Activated CD4-positive, alpha-beta T cell treated with anti-CD3 and anti-CD28 coated beads, Interleukin-2, amount 10 ng/mL, durations not matched to agents 24 days and 14 days (primary cell): ENCODE data around the gene HECA. TPM values are rescaled to one million over a fixed set of nuclear protein-coding genes. Genes with fewer than 3 reads are reported as not detected.
"Not testable (repeated sequence)": the region's sequence is repeated elsewhere in the genome, so short reads cannot be mapped to it uniquely, and the experiment has no call there.

Experiments
- DNase-seq: peaks from one replicate; pipeline ENCODE4 v3.0.0; 2022
- H3K27ac Mint-ChIP-seq: one replicate; pipeline ENCODE4 v1.8.0; 2022; ENCODE audit warnings: mild to moderate bottlenecking, mixed read lengths
- H3K27me3 Mint-ChIP-seq: one replicate; pipeline ENCODE4 v1.8.0; 2022; ENCODE audit warnings: mixed read lengths
- H3K36me3 Mint-ChIP-seq: one replicate; pipeline ENCODE4 v1.8.0; 2022; ENCODE audit warnings: low read depth, mild to moderate bottlenecking, mixed read lengths
- H3K4me1 Mint-ChIP-seq: one replicate; pipeline ENCODE4 v1.8.0; 2021; ENCODE audit warnings: mixed read lengths
- H3K4me3 Mint-ChIP-seq: one replicate; pipeline ENCODE4 v1.8.0; 2022; ENCODE audit warnings: mild to moderate bottlenecking, moderate library complexity, mixed read lengths
- H3K9me3 Mint-ChIP-seq: one replicate; pipeline ENCODE4 v1.8.0; 2021; ENCODE audit warnings: mixed read lengths
- intact Hi-C: fragments of 100-400 bp; cut with micrococcal nuclease; formaldehyde crosslinking; loops from one replicate; pipeline ENCODE4 v1.15.1; 2023
- total RNA-seq: library from RNA; stranded (reverse); gene quantifications from 2 replicates; pipeline ENCODE4 v1.2.3, GENCODE V29; 2022

Gene HECA
- total RNA-seq, 1 donor from 2014 or later = 47.7 TPM

- H3K27ac Mint-ChIP-seq = peak overlapping the region; percentile 16
- H3K4me1 Mint-ChIP-seq = peaks cover 65% of the 10 kb centered on the region
- intact Hi-C loops = no loop called here
- H3K9me3 Mint-ChIP-seq = peaks cover 4% of the 10 kb centered on the region
- DNase-seq = no peak
- no peak overlapping the region for H3K4me3 Mint-ChIP-seq
- H3K27me3 Mint-ChIP-seq = no peaks in the 10 kb centered on the region
- H3K36me3 Mint-ChIP-seq = peaks cover 26% of the 10 kb centered on the region
Measured at GRCh38 chr6:139156102-139156501, 21.2 kb downstream of the HECA start.

GRCh38 chr6:139156551-139156950, 21.7 kb downstream of the HECA start:
- Mint-ChIP-seq H3K9me3 (peaks cover 4% of the 10 kb centered on the region), H3K4me3 (no peak overlapping the region), H3K27ac (peak overlapping the region; percentile 16), H3K4me1 (peaks cover 65% of the 10 kb centered on the region), H3K27me3 (no peaks in the 10 kb centered on the region), H3K36me3 (peaks cover 26% of the 10 kb centered on the region)
- no peak for DNase-seq
- intact Hi-C loops = no loop called here

GRCh38 chr6:139157086-139157485, 22.2 kb downstream of the HECA start:
- Mint-ChIP-seq H3K4me1 (peaks cover 65% of the 10 kb centered on the region), H3K36me3 (peaks cover 29% of the 10 kb centered on the region), H3K27ac (peak overlapping the region; percentile 68)
- H3K27me3 Mint-ChIP-seq, intact Hi-C loops, H3K9me3 Mint-ChIP-seq, H3K4me3 Mint-ChIP-seq, DNase-seq: not testable (repeated sequence)

- H3K9me3 Mint-ChIP-seq = peaks cover 4% of the 10 kb centered on the region
- H3K36me3 Mint-ChIP-seq = peaks cover 36% of the 10 kb centered on the region
- no peak overlapping the region for H3K4me3 Mint-ChIP-seq
- peak overlapping the region; percentile 98 for H3K27ac Mint-ChIP-seq
- H3K4me1 Mint-ChIP-seq = peaks cover 74% of the 10 kb centered on the region
- intact Hi-C loops = no loop called here
- DNase-seq = no peak
- H3K27me3 Mint-ChIP-seq = no peaks in the 10 kb centered on the region
Measured at GRCh38 chr6:139159016-139159415, 24.1 kb downstream of the HECA start.

- DNase-seq = peak; percentile 94
- H3K4me1 Mint-ChIP-seq = peaks cover 71% of the 10 kb centered on the region
- intact Hi-C loops = loop anchor here (1.0 to 5.0 kb wide), 7 partner anchors 9 to 134 kb away; partner anchors contain the start of genes ABRACL and TXLNB
- H3K9me3 Mint-ChIP-seq = peaks cover 4% of the 10 kb centered on the region
- H3K27me3 Mint-ChIP-seq = no peaks in the 10 kb centered on the region
- H3K27ac Mint-ChIP-seq = peak overlapping the region; percentile 98
- peaks cover 36% of the 10 kb centered on the region for H3K36me3 Mint-ChIP-seq
- H3K4me3 Mint-ChIP-seq = peak overlapping the region; percentile 80
Measured at GRCh38 chr6:139161169-139161568, 26.3 kb downstream of the HECA start.

GRCh38 chr6:139161817-139162284, 27.0 kb downstream of the HECA start:
- peak; percentile 91 for DNase-seq
- Mint-ChIP-seq H3K4me3 (peak overlapping the region; percentile 80), H3K27me3 (no peaks in the 10 kb centered on the region), H3K27ac (peak overlapping the region; percentile 98), H3K36me3 (peaks cover 32% of the 10 kb centered on the region), H3K9me3 (peaks cover 4% of the 10 kb centered on the region), H3K4me1 (peaks cover 66% of the 10 kb centered on the region)
- intact Hi-C loops = loop anchor here (1.0 to 5.0 kb wide), 8 partner anchors 8 to 135 kb away; partner anchors contain the start of genes ABRACL and TXLNB

- H3K4me1 Mint-ChIP-seq = peaks cover 68% of the 10 kb centered on the region
- no peaks in the 10 kb centered on the region for H3K27me3 Mint-ChIP-seq
- DNase-seq = peak; percentile 74
- peak overlapping the region; percentile 61 for H3K27ac Mint-ChIP-seq
- H3K9me3 Mint-ChIP-seq = no peaks in the 10 kb centered on the region
- intact Hi-C loops = loop anchor here (5.0 kb wide), 1 partner anchor 137 kb away; the partner anchor contains the start of gene ABRACL
- H3K4me3 Mint-ChIP-seq = peak overlapping the region; percentile 32
- H3K36me3 Mint-ChIP-seq = peaks cover 42% of the 10 kb centered on the region
Measured at GRCh38 chr6:139164001-139164400, 29.1 kb downstream of the HECA start.

GRCh38 chr6:139165324-139165723, 30.4 kb downstream of the HECA start:
- intact Hi-C loops = no loop called here
- Mint-ChIP-seq H3K27ac (no peak overlapping the region), H3K4me3 (no peak overlapping the region), H3K4me1 (peaks cover 67% of the 10 kb centered on the region), H3K36me3 (peaks cover 52% of the 10 kb centered on the region), H3K27me3 (no peaks in the 10 kb centered on the region), H3K9me3 (no peaks in the 10 kb centered on the region)
- no peak for DNase-seq

- Mint-ChIP-seq H3K4me3 (no peak overlapping the region), H3K4me1 (peaks cover 67% of the 10 kb centered on the region), H3K36me3 (peaks cover 63% of the 10 kb centered on the region), H3K27me3 (no peaks in the 10 kb centered on the region), H3K9me3 (no peaks in the 10 kb centered on the region), H3K27ac (no peak overlapping the region)
- intact Hi-C loops = no loop called here
- DNase-seq = peak; percentile 55
Measured at GRCh38 chr6:139166238-139166955, 31.5 kb downstream of the HECA start.

GRCh38 chr6:139166956-139167313, 32.1 kb downstream of the HECA start:
- intact Hi-C loops = no loop called here
- H3K4me3 Mint-ChIP-seq = no peak overlapping the region
- H3K9me3 Mint-ChIP-seq = no peaks in the 10 kb centered on the region
- no peaks in the 10 kb centered on the region for H3K27me3 Mint-ChIP-seq
- H3K4me1 Mint-ChIP-seq = peaks cover 64% of the 10 kb centered on the region
- DNase-seq = peak; percentile 56
- peaks cover 65% of the 10 kb centered on the region for H3K36me3 Mint-ChIP-seq
- H3K27ac Mint-ChIP-seq = no peak overlapping the region

GRCh38 chr6:139172151-139172550, 37.3 kb downstream of the HECA start:
- DNase-seq = peak; percentile 55
- peak overlapping the region; percentile 1 for H3K4me3 Mint-ChIP-seq
- no peaks in the 10 kb centered on the region for H3K9me3 Mint-ChIP-seq
- no peaks in the 10 kb centered on the region for H3K27me3 Mint-ChIP-seq
- H3K36me3 Mint-ChIP-seq = peaks cover 80% of the 10 kb centered on the region
- peak overlapping the region; percentile 79 for H3K27ac Mint-ChIP-seq
- intact Hi-C loops = loop anchor here (2.0 kb wide), 1 partner anchor 35 kb away; no protein-coding TSS in a partner anchor
- H3K4me1 Mint-ChIP-seq = peaks cover 76% of the 10 kb centered on the region

GRCh38 chr6:139172567-139172966, 37.7 kb downstream of the HECA start:
- peak overlapping the region; percentile 79 for H3K27ac Mint-ChIP-seq
- intact Hi-C loops = loop anchor here (2.0 kb wide), 1 partner anchor 36 kb away; no protein-coding TSS in a partner anchor
- H3K9me3 Mint-ChIP-seq = no peaks in the 10 kb centered on the region
- peaks cover 80% of the 10 kb centered on the region for H3K36me3 Mint-ChIP-seq
- DNase-seq = peak; percentile 57
- no peaks in the 10 kb centered on the region for H3K27me3 Mint-ChIP-seq
- H3K4me1 Mint-ChIP-seq = peaks cover 77% of the 10 kb centered on the region
- H3K4me3 Mint-ChIP-seq = peak overlapping the region; percentile 32

GRCh38 chr6:139173172-139173571, 38.3 kb downstream of the HECA start:
- intact Hi-C loops = loop anchor here (1.0 to 2.0 kb wide), 3 partner anchors 21 to 48 kb away; no protein-coding TSS in a partner anchor
- peaks cover 78% of the 10 kb centered on the region for H3K4me1 Mint-ChIP-seq
- peaks cover 78% of the 10 kb centered on the region for H3K36me3 Mint-ChIP-seq
- peak overlapping the region; percentile 32 for H3K4me3 Mint-ChIP-seq
- H3K27me3 Mint-ChIP-seq = no peaks in the 10 kb centered on the region
- H3K9me3 Mint-ChIP-seq = no peaks in the 10 kb centered on the region
- peak; percentile 61 for DNase-seq
- H3K27ac Mint-ChIP-seq = peak overlapping the region; percentile 79

GRCh38 chr6:139173822-139174221, 38.9 kb downstream of the HECA start:
- intact Hi-C loops = loop anchor here (1.0 to 2.0 kb wide), 4 partner anchors 13 to 49 kb away; no protein-coding TSS in a partner anchor
- H3K4me3 Mint-ChIP-seq = no peak overlapping the region
- peak; percentile 58 for DNase-seq
- H3K4me1 Mint-ChIP-seq = peaks cover 80% of the 10 kb centered on the region
- H3K36me3 Mint-ChIP-seq = peaks cover 76% of the 10 kb centered on the region
- H3K27me3 Mint-ChIP-seq = no peaks in the 10 kb centered on the region
- peak overlapping the region; percentile 79 for H3K27ac Mint-ChIP-seq
- no peaks in the 10 kb centered on the region for H3K9me3 Mint-ChIP-seq
